Caki2 (cell line): ENCODE results near the gene NCAM2. TPM values are rescaled to one million over a fixed set of nuclear protein-coding genes. Genes with fewer than 3 reads are reported as not detected.

Experiments used
- DNase-seq: peaks from one replicate; pipeline ENCODE4 v3.0.0-alpha.2; 2015; ENCODE audit warnings: low read depth
- in situ Hi-C: cut with HindIII; loops from 2 replicates; pipeline ENCODE4 v1.10.0; 2016; ENCODE audit warnings: low sequenced_read_pairs, low pct_unique_long_range_greater_than_20kb, mixed read lengths
- total RNA-seq: library from RNA; depleted of rRNA; stranded (reverse); fragments of >200 nt; shearing (Covaris generic); gene quantifications from 2 replicates; pipeline ENCODE4 v1.2.3, GENCODE V29; 2014; ENCODE audit warnings: low replicate concordance

NCAM2 gene
- total RNA-seq, 1 experiment from 2014 or later: 2.3 TPM

DNA sequence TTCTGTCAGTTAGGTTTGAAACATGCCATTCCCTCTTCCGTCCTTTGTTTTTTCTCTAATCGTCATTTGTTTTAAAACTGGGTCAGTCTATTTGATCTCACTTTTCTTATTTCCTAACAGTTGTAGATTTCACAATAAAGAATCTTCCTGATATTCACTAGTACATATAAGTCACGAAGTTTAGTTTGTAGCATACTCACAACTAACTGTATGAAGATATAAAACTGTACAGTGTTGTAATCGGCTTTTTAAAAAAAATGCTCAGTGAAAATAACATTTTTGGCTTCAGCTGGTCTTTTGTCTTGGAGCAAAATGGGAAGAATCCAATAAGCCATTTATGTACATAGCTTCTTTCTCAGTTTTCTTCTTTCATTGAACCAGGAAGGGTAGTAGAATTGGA, 78.3 kb downstream of the NCAM2 start:
- no peak for DNase-seq
- in situ Hi-C loops: no loop called here

DNA sequence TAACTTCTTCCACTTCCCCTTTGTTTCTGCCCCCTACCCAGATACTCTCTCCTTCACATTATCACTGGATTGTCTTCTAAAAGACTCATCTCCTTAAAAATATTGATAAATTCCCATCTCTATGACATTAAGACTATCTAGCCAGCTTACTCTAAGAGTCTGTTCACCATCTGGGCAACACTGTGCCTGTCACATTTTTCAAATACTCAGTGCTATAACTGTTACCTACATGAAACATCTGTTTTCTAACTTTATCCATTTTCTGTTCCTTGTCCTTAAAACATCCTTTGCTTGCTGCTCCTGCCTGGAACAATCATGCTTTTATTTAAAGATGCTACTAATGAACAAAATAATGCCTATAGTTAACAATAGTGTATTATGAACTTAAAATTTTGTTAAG, 81.4 kb downstream of the NCAM2 start:
- DNase-seq: no peak
- in situ Hi-C loops: no loop called here

DNA sequence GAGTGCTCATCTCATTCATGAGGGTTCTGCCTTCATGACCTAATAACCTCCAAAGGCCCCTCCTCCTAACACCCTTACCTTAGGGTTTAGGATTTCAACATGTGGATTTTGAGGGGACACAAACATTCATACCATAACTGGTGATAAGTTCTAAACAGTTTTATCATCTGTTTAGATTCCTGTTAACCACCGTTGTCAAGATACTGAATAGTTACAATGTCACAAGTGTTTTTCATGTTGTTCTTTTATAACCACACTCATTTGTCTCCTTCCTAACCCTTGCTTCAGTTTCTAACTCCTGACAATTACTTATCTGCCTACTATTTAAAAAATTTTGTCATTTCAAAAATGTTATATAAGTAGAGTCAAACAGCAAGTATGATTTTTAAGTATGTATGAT, 86.0 kb downstream of the NCAM2 start:
- DNase-seq: no peak

GRCh38 chr21:21085206-21085605, 87.0 kb downstream of the NCAM2 start:
- DNase-seq: no peak
- in situ Hi-C loops: no loop called here

More for the DNA sequence above, 86.0 kb downstream of the NCAM2 start:
- in situ Hi-C loops: no loop called here

DNA sequence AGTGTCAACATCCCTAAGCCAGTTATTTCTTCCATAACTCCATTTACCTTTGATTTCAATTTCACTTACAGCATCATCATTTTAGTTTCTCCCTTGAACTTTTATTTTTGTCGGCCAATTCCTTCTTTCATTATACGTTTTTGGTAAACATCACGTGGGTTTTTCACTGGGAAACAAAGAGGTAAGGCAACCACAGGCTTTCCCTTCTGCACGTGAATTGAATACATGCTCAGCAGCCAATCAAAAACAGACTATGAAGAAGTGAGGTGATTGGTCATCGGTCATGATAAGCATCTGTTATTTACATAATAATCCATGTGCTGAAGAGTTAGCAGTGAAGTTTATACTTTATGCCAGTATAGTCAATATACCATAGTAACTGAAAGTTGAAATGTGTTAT, 98.7 kb downstream of the NCAM2 start:
- DNase-seq: no peak
- in situ Hi-C loops: no loop called here

GRCh38 chr21:21097466-21097865, 99.3 kb downstream of the NCAM2 start:
- in situ Hi-C loops: no loop called here
- DNase-seq: no peak

DNA sequence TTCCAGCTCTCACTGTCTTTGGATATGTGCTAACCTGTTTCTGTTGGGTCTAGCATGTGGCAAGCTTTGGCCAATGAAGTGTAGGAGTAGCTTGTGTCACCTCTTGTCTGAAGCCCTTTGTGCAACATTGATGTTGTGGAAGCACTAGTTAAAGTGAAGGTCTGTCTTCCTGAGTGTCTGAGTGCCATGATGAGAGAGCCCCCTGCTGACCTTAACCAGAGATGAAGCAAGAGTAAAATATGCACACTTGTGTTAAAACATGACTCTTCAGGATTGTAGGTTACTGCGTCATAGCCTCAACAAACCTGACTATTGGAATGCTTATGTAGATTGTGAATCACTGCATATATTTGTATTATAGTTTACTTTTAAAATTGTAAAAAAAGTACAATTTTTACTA, 103.7 kb downstream of the NCAM2 start:
- no peak for DNase-seq
- in situ Hi-C loops: no loop called here

- no peak for DNase-seq
- in situ Hi-C loops: no loop called here
Measured at GRCh38 chr21:21102896-21103295, 104.7 kb downstream of the NCAM2 start.

DNA sequence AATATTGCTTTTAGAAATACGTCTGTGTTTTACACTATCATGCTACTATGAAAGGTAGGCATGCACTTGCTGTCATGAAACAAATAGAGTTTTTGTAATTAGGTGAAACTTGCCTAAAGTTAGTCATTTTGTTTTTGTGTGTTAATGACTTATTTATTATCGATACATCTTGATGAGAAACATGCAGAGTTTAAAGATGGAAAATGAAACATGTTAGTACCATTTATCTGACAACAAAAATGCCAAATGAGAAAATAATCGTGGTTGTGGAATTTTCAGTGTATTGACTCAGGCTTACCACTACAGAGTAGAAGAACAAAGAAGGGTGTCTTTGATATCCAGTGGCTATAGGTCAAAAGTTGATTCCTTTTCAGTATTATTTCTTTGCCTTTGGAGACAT, 105.5 kb downstream of the NCAM2 start:
- no peak for DNase-seq
- in situ Hi-C loops: no loop called here

GRCh38 chr21:21109736-21110135, 111.5 kb downstream of the NCAM2 start:
- in situ Hi-C loops: no loop called here
- DNase-seq: no peak

DNA sequence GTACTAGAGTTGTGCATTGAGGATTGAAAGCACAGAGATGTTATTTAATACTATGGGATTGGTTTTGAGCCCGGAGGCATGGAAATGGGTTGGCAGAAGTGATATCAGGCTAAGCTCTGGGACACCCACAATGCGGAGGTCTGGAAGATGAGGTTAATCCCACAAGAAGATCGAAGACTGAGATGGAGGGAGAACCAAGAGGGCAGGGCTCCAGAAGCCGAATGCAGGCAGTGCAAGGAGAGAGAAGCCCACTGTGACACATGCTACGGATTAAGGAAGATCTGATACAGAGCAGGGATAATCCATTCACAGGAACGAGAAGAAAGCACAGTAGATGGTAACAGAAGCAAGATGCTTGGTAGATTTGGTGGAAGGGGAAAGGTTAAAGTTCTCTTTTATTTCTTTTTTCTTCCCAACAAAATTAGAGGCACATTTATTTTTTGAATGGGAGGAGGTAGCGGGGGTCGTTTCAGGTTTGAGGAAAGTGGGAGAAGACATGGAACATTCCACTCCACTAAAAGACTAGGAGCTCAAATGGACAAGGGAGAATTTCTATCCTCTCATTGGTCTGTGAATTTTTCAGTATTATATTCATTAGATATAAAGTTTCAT, 113.2 kb downstream of the NCAM2 start:
- in situ Hi-C loops: no loop called here
- no peak for DNase-seq

DNA sequence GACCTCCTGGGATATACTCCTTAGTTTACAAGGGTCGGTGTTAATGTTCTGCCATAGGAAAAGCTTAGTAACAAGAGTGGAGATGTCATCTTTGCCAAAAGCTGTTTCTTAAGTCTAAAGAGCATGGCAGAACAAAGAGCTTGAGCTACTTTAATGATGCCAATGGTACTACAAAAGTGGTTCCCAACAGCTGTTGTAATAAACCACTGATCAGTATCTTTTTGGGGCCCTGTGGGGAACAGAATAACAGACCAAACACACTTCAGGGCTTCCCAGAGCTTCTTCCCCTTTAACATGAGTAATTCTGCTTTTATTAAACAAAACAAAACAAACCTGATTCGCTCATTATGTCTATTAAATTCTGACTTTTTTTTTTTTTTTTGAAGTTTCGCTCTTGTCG, 116.3 kb downstream of the NCAM2 start:
- in situ Hi-C loops: no loop called here
- DNase-seq: no peak

DNA sequence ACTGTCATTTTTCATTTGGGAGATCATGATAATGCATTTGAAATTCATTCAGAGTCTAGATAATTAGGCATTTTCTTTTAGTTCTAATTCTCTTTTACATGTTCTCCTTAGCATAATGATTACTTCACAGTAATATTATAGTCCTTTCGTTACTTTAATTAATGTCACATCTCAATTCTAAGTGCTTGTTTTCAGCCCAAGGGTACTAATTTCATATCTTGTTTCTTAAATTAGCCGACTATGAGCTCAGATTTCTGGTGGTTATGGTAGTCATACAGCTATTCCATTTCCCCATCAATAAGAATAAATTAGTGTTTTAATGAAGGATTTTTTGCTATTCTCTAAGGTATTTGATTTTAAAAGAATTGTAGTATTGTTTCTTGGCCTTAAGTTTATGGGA, 120.9 kb downstream of the NCAM2 start:
- in situ Hi-C loops: no loop called here
- DNase-seq: no peak

DNA sequence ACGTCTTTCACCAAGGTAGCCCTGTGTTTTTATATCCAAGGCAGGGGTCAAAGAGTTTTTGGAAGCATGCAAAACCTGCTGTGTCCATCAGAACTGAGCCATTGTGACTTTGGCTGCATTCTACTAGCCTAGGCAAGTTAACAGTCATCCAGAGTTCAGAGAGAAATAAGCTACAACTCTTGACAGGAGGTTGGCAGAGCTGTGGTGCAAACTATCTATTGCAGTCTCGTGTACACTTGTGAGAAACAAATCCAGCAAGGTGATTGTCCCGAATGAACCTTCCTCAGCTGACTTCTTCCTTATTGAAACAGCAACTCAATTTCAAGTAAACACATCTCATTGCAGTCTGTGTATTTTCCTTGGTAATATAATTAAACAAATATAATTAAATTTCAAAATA, 124.5 kb downstream of the NCAM2 start:
- no peak for DNase-seq
- in situ Hi-C loops: no loop called here

- in situ Hi-C loops: no loop called here
- DNase-seq: no peak
Measured at GRCh38 chr21:21132390-21132789, 134.2 kb downstream of the NCAM2 start.

DNA sequence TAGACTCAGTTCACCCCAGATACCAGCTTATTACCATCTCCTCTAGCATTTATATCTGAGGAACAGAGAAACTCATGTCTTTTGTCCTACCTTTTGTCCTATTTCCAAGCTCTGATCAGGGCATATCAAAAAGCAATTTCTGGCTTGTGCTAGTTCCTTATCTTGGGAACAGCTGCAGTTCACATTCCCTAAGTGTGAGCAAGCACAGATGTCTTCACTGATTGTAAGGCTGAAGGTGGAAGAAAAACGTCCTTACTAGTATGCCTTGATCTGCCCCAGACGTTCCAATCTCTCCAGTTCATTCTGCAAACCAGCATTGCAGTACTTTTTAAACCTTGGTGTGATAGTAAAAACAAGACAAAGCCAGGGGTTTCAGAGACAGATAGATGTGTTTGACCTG, 139.8 kb downstream of the NCAM2 start:
- no peak for DNase-seq
- in situ Hi-C loops: no loop called here

DNA sequence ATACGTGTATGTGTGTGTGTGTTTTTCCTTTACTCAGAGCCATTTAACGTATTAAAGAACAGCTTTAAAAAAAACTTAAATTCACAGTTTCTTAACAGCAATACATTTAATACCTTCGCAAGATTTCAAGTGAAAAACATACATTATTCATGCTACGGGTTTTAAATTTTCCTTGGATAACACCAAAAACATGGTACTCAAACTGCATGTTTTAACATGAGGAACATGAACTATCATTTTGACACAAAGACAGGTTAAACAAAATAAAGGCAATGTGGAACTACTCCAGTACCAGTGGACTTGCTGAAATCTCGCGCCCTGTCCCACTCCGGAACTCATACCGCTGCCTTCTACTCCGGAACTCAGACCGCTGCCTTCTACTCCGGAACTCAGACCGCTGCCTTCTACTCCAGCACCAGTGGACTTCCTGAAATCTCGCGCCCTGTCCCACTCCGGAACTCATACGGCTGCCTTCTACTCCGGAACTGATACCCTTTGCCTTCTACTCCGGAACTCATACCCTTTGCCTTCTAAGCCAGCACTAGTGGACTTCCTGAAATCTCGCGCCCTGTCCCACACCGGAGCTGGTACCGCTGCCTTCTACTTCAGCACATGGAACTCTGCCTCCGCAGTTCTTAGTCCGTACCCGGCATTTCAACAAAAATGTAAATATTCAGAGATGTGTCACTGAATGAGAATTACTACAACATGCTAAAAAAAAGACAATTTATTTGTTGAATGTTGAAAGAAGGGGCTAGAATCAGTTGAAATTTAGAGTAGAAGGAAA, 148.6 kb downstream of the NCAM2 start:
- in situ Hi-C loops: no loop called here

DNA sequence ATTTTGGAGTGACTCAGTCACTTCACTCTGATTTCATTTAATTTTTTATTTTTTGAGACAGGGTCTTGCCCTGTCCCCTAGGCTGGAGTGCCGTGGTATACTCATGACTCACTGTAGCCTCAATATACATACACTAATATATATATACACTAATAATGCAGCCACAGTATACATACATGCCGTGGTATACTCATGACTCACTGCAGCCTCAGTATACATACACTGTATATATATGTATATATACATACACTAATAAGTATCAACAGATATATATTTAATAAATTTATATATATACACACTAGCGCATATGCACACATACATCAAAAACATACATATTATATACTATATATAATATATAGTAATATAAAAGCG, 149.2 kb downstream of the NCAM2 start:
- in situ Hi-C loops: no loop called here
- DNase-seq: no peak

More for the DNA sequence above, 148.6 kb downstream of the NCAM2 start:
- DNase-seq: no peak

DNA sequence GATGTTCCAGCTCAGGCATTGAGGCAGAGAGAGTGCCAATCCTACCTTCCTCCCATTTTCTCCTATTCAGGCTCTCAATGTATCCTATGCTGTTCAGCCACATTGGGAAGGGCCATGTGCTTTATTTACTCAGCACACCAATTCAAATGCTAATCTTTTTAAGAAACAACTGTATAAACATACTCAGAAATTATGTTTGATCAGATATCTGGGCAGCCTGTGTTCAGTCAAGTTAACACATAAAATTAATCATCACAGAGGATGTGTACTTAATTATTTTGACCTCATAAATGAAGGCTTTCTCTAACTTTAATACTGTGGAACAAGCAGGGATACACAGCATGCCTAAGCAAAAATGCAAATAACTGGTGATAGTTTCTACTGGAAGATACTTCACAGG, 149.8 kb downstream of the NCAM2 start:
- no peak for DNase-seq
- in situ Hi-C loops: no loop called here

DNA sequence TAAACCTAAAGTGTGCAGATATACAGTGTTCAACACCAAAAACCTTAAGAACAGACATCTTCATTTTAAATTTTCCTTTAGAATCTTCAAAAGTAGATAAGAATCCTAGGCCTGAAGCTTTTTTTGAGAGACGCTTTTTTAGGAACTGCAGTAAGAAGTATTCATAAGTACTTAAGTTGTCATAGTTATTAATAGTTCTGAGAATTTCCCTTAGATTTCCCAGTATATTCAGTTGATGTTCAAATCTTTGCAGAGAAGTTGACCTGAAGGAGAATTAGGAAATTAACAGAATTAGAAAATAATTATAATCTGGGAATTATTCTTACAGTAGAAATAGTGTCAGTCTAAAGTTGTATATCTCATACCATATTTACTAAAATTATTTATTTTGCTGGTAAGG, 150.3 kb downstream of the NCAM2 start:
- in situ Hi-C loops: no loop called here
- DNase-seq: no peak
